NCI-H1417 (cell line): ENCODE measurements around the gene CXCL9.
"Not testable (repeated sequence)": the region's sequence is repeated elsewhere in the genome, so short reads cannot be mapped to it uniquely, and the experiment has no call there.

Source experiments
- DNase-seq, 3 experiments: peaks; one replicate each; lab custom pipeline; 2025; lab: John Stamatoyannopoulos, UW

Gene CXCL9

DNA sequence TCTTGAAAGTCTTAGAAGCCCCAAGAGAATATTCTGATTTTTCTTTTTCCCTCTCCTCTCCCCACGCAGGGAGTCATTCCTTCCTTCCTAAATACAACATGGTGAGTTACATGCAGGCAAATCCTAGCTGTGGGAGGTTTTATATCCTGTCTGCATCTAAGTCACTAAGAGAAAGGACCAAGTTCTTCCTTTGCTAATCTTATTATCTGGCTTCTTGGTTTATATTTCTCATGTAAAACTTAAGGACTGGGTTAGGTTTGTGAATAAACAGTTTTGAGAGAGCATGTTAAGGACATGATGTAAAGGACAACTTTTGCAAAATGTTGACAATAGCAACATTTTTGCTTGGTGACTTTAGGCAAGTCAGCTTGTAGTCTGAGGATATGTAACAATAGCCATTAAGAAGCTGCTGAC is 5.1 kb upstream of the CXCL9 start:
- no peak for DNase-seq

DNA sequence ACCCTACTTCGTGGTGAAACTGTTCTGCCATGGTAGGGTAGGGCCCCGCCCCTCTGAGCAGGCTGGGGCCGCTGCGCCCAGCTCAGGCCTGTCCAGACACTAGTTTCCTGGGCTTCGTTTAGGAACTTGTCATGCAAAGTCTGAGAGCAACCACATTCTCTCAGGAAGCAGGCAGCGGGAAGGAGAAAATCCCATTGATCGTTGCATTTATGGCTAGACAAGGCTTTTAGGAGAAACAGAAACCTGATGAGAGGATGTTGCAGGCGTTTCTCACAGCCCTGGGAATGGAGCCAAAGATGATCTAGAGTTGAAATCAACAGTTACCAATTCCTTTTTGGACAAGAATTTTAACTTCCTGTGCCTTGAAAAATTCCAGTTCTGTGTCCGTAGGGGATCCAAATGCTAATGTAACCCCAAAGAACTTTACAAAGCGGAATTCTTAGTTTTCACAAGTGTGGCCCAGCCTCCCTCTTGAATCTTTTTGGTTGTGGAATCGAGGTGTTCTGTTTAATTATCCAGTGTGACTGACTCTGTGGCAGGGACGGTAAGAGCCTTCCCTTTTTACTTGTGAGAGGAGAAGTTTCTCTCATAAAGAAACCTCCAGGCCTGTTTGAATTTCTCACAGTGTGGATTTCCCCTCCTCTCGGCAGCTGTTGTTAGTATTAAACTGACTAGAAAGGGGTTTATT is 4.5 kb upstream of the CXCL9 start:
- no peak for DNase-seq

DNA sequence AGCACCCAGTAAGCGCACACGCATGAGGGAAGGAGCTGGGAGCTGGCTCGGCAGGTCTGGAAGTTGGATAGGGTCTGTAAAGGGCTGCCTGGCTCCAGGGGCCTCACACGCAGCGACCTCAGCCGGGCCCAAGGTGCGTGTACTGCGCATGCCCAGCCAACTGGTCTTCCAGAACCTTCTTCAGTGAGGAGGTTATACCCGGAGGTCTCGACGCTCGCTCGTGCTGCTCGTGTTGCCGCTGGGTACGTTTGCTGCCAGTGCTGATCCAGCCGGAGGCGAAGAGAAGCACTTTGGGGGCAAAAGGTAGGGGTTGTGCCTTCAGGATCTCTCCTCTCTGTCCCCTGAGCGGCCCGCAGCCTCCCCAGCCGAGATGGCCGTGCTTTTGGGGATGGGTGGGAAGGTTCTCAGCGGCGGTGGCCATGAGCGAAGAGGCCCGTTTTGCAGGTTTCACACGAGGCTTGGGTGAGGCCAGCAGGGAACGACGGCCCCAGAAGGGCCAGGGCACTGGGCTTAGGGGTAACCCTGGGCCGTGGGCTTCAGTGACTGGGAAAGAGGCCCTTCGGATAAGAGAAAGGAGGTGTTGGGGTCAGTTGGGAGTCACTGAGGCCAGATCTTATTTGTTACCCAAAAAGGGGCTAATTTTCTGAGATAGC is 3.8 kb upstream of the CXCL9 start:
- no peak for DNase-seq

DNA sequence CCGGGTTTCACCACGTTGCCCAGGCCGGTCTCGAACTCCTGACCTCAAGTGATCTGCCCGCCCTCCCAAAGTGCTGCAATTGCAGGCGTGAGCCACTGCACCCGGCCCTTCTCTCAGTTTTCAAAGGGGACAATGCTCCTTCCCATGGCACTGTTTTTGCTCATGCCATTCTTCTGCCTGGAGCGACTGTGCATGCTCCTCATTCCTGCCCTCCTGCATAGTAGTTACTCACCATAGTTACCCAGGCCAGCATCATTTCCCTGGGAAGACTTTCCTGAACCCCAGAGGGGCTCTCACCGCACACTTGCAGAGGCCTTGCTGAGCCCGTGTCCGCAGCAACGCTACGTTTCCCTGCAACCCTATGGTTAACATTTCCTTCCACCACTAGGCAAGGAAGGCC is 3.3 kb upstream of the CXCL9 start:
- no peak for DNase-seq

DNA sequence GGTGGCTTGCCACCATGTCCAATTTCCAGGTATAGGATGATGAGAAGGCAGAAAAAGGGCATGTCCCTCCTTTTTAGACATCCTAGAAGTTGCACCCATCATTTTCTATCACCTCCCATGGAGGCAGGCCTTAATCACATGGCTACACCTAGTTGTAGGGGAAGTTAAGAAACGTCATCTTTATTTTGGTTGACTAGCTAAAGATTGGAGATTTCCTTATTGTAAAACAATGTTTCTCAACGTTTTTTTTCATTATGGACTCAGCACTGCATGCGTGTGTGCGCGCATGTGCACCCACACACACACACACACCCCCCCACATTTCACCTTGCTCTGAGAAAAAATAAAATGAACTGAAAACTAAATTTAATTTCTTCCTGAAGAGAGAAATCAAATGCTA is 2.0 kb upstream of the CXCL9 start:
- DNase-seq, result no peak

DNA sequence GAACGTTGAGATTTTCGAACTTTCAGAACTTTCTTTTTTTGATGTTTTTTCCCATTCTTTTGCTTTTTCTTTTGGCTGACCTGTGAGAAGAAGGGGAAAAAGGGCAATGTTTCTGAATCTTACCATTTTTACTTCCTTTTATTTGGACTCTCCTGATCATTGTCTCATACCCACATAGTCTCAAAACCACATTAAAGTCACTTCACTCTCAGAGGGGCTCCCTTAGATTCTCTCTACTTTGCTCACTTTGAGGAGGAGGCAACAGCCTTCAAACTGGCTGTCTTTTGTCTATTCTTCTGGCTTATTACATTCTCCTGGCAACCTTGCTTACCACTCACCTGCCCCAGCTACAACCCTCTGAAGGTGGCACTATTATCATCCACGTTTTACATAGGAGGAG is 3.7 kb downstream of the CXCL9 start:
- no peak for DNase-seq

DNA sequence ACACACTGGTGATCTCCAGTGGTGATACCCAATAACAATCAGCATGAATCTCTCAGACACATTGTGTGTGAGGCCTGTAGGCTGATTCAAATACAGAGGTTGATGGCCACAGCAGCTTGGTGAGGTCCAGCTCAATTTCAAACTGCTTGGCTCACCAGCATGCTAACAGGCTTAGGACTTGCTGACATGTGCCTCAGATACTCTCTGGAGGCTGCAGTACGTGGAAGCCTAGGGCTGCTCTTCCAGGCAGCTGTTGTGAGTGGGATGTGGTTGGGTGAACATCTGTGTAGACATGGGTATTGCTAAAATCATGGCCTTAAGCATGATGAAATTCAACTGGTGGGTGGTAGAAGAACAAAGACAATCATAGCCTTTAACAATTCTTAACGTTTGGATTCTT is 4.3 kb downstream of the CXCL9 start:
- DNase-seq, result no peak

DNA sequence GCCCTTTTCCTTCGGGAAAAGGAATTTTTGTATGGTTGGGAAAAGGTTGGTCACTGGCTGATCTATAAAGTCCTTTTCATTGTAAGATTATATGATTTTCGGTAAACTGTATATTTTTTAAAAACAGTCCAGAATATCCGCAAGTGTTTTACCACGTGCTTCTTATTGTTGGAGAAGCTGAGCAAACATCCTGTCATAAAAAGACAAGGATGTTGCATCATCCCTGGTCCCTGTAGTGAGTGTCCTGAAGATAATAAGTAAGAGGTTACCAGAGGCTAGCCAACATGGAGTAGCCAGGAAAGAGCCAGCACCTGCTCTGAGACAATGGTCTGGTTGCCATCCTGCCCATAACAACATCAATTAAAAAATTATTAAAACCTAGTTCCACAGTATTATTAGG is 5.1 kb downstream of the CXCL9 start:
- DNase-seq, result peak in 1 of 3 experiments; percentile 24

DNA sequence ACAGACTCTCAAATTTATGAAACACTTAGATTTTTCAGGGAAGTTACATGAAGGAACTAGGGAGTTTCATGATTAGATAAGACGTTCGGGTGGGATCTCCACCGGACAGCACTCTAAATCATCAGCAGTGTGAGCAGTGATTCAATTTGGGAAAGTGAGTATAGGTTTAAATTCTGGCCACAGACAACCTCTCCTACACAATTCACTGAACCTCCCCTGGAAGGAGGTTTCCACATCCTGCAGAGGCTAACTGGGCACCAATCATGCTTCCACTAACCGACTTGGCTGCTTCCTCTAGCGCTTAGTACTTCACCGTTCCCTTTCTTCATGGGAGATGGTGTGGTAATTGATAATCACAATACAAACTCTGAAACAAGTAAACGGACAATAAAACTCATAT is 5.6 kb downstream of the CXCL9 start:
- DNase-seq, result no peak

DNA sequence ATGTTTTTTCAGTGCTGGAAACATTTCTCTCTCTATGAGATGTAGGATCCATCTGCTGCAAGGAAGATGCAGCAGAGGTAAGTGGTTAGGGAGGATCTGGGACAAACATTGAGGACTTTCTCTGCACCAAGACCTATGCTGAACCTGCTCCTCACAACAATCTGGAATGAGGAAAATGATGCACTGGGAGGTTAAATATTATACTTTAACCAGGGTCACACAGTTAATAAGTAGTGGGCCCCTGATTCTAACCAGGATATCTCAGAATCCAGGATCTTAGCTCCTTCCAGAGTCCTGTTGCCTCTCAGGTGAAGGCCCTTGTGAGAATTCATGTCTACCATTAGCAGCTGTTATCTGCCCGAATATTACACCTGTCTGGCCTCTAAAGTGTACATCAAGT is 7.0 kb downstream of the CXCL9 start:
- DNase-seq, result no peak

DNA sequence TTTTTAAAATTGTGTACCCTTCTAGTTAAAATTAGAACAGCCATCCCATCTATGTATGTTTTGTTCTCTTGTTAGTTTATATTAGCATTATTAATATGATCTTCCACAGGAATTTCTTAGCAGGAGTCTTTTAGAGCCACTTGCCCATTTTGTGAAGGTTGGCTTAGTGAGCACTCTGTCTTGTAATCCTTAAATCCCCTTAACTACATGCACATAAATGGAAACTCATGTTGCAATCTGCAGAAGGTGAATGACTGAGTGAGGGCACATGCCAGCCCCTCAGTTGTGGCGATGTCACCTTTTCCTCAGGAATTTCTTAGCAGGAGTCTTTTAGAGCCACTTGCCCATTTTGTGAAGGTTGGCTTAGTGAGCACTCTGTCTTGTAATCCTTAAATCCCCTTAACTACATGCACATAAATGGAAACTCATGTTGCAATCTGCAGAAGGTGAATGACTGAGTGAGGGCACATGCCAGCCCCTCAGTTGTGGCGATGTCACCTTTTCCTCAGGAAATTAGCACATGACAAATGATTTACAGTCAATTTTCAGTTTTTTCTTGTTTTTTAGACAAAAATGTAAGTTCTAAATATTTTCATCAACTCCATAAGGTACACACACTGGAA is 8.7 kb downstream of the CXCL9 start:
- not testable (repeated sequence) for DNase-seq

DNA sequence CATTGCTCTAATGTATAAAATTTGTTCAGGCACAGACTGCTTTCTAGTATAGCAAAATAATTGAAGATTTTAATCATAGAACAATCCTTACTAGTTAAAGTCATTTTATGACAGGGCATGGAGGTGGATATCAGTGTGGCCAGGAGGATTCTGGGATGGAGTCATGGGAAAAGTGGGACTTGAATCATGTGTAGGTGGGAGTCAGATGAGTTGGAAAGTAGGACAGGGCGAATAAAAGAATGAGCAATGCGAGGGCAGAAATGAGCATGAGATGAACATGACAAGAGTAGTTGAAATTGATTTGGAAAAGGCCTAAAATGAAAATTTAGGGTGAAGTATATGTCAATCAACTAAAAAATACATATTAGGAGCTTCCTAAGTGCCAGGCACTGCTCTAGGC is 9.4 kb downstream of the CXCL9 start:
- DNase-seq, result no peak

DNA sequence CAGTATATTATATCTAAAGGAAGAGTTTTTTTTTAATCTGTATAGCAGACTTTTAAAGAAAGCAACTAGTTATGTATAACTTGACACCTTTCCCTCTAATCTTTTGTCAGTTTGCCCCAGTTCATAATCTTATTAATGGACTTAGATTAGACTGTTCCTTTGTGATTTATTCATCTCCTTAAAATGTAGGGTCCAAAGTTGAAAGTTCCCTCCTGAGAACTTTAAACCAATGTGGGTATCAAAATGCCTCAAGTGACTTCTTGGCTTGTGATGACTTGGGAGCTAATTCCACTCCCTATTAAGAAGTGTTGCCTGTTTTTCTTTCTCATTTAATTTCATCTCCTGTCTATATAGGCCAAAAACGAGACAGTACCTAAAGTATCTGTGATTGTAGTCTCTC is 10.2 kb downstream of the CXCL9 start:
- DNase-seq, result no peak

DNA sequence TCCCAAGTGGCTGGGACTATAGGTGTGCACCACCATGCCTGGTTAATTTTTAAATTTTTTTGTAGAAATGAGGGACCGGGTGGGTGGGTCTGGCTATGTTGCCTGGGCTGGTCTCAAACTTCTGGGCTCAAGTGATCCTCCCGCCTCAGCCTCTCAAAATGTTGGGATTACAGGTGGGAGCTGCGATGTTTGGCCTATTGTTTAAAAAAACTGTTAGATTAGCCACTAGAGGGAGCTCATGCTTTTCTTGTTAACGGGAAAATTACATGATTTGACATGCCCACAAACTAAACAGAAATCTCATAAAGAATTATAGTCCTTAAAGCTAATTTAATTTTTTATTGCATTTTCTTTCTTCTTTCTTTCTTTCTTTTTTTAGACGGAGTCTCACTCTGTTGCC is 11.6 kb downstream of the CXCL9 start:
- peak; percentile 6 to 82 (median 70) for DNase-seq

DNA sequence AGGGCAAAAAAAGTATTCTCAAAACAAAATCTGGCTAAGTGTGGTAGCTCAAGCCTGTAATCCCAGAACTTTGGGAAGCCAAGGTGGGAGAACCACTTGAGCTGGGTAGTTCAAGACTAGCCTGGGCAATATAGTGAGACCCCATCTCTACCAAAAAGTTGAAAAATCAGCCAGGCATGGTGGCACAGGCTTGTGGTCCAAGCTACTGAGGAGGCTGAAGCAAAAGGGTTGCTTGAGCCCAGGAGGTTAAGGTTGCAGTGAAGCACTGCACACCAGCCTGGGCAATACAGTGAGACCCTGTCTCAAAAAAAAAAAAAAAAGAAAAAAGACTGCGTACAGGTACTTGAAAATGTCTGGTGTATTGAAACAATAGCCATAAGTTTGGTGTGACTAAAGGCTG is 14.8 kb downstream of the CXCL9 start:
- DNase-seq, result no peak

DNA sequence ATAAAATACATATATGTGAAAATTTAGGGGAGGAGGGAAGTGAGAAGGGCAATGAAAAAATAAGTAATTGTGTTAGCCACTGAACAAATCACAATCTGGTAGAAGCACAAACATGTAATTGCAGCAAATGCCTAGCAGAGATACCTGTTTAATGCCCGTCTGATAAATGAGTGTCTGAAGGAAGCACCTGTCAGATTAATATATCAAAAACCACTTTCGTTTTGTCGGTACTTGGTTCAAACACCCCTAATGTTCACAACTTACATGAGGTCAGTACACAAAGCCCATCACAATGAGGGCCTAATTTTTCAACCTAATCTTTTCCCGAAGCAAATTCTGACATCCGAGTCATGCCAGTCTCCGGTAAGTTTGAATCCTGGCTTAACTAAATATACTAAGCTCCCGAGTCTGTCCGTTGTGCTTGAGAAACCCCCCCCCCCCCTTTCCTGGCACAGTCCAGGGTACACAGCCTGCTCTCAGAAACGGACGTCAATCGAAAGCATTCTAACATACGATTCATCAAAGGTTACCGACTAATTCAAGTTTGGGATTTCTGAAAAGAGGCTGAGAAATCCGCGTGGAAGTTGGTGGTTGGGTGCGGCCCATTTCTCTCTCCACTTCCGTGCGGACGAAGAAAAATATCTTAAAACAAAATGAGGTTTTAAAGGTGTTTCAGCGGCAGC is 17.3 kb downstream of the CXCL9 start:
- no peak for DNase-seq

DNA sequence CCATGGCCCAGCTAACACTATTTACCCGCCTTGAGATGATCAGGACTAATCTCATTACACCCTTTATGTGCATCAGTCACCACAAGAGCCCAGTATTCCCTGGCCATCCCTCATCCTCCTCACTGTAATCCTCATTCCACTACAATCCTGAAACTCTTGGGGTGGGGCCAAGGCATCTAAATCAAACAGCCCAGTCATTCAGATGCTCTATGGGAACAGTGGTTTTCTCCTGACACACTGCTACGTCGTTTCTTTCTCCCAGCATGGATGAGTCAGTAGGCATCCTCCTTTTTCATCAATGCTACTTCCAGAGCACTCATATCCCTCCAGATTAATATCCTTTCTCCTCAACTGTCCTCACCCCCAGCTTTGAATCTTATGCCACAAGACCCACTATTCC is 22.2 kb downstream of the CXCL9 start:
- DNase-seq, result no peak

DNA sequence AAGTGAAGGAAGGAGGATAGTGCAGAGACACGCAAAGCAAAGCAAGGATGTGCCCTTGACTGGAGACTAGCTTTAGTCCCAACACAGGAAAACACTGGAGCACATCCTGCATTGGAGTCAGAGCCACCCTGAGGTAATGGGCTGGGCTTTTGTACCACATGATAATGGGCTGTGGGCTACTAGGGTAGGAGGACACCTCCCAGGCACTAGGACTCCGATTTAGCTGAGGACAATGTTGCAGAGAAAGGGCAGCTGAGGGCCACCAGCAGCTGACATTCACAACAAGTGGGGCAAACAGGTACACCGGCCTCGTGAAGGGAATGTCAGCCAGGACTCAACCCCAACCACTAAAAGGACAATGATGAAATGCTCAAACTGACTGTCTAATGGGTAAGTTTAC is 26.7 kb downstream of the CXCL9 start:
- DNase-seq, result no peak

DNA sequence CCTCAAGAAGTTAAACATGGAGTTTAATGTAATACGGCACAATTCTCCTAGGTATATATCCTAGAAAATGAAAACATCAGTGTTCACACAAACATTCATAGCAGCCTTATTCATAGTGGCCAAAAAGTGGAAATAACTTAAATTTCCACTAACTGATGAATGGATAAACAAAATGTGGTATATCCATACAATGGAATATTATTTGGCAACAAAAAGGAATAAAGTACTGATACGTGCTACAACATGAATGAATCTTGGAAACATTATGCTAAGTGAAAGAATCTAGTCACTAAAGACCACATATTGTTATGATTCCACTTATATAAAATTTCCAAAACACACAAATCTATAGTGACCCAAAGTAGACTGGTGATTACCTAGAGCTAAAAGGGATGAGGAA is 31.1 kb downstream of the CXCL9 start:
- no peak for DNase-seq

DNA sequence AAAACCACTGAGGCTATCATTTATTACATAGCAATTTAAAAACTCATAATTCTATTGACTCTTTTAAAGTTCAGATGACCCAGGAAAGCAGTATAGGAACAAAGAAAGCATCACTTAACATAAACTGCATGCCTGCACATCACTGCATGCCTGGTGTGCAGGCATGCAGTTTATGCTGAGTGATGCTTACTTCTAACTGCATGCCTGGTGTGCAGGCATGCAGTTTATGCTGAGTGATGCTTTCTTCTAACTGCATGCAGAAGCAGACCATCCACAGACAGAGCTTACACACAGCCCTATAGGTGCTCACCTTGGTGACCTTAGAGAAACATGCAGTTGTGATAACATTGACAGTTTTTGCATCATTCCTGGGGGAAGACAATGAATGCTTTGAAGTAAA is 33.5 kb downstream of the CXCL9 start:
- DNase-seq, result no peak

DNA sequence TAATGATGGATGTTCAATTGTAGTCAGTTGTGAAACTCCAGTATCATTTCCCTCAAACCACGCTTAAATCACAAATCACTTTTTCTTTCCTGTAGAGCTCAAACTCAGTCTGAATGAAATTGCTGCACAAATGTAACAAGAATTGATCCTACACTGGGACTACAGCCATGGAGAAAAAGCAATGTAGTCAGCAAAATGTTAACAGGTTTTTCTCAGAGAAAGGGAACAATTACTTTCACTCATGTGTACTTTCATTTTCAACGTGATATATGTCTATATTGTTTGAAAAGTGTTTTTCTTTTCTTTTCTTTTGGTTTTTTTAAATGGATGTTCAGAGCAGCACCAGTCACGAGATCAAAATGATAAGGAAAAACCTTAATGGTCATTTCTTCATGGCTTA is 39.2 kb downstream of the CXCL9 start:
- DNase-seq, result no peak

DNA sequence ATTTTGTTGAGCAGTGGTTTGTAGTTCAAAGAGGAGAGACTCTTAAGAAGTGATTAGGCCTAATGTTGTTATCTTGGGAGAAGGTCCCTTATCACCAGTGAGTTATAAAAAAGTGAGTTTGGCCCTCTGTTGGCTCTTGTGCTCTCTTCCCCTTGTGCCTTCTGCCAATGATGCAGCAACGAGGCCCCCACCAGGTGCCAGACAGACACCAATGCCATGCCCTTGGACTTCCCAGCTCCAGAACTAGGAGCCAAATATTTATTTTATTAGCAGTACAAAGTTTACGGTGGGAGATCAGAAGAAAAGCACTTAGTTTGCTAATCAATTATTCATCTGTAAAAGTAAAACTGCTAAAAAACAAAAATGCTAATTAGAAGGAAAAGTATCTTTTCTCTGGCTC is 43.8 kb downstream of the CXCL9 start:
- no peak for DNase-seq

DNA sequence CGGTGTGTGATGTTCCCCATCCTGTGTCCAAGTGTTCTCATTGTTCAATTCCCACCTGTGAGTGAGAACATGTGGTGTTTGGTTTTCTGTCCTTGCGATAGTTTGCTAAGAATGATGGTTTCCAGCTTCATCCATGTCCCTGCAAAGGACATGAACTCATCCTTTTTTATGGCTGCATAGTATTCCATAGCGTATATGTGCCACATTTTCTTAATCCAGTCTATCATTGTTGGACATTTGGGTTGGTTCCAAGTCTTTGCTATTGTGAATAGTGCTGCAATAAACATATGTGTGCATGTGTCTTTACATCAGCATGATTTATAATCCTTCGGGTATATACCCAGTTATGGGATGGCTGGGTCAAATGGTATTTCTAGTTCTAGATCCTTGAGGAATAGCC is 45.2 kb downstream of the CXCL9 start:
- not testable (repeated sequence) for DNase-seq
